Left colon (tissue), 2 donors: ENCODE results near the gene ATP2C2. TPM values are rescaled to one million over a fixed set of nuclear protein-coding genes. Genes with fewer than 3 reads are reported as not detected.
A peak's percentile ranks its signal among the peaks of the same experiment; 100 is the strongest.
"Not testable (repeated sequence)": the region's sequence is repeated elsewhere in the genome, so short reads cannot be mapped to it uniquely, and the experiment has no call there.

Experiments used
- ATAC-seq: fragments of 200-7000 bp; cut with Tn5 transposase; one replicate; pipeline ENCODE4 v1.9.1; 2020; ENCODE audit warnings: mild to moderate bottlenecking, moderate library complexity
- DNase-seq, 2 donors: peaks; one replicate each; pipeline ENCODE4 v3.0.0-alpha.2; 2020
- intact Hi-C, 2 donors: fragments of 100-400 bp; cut with DNase I in 1 of 2; cut with micrococcal nuclease in 1 of 2; formaldehyde crosslinking; loops; one replicate each; pipeline versions ENCODE4 v1.11.2 to v1.14.0; 2022; cut with DNase I, micrococcal nuclease
- total RNA-seq, 2 donors: library from RNA; stranded (reverse); fragmentation: NEBNext Ultra II Directional; extraction: Animal tissue kit (Norgen Biotek cat#: 25700); gene quantifications; one replicate each; pipeline ENCODE4 v1.2.1, GENCODE V29; 2021
- donor health status: DM: no; HTN: no; CAD: no.
- donor health status: DM: yes; HTN: yes; CAD: no.

The ATP2C2 gene
- total RNA-seq, 2 donors from 2014 or later = 188 to 253 TPM

DNA sequence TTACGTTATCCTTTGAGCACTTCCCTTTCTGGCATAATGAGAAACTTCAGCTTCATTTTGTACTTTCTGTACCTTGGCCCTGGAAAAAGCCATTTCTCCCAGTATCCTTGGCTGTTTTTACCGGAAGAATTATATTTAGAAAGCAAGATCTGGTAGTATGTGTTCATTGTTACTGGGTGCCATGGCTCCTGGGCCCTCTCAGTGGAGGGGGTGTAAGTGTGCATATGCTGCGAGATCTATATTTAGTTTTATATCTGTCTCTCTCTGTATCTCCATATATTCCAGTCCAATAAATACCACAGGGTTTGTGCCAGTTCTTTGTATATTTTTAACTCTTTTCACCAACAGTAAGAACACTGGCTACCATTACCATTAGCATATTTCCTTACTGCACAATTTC lies 17.7 kb downstream of the ATP2C2 start:
- DNase-seq (no peak), ATAC-seq (no peak)
- intact Hi-C loops = no loop called here

DNA sequence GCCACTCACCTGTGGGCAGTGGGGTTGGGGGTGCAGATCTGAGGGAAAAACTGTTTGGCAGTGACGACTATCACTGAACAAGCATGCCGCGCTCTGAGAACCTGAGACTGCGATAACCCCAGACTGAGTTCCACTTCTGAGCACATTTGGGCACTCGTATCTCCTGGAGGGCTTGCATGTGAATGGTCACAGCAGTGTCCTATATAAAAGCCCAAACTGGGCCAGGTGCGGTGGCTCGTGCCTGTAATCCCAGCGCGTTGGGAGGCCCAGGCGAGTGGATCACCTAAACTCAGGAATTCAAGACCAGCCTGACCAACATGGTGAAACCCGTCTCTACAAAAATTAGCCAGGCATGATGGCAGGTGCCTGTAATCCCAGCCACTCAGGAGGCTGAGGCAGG lies 18.7 kb downstream of the ATP2C2 start:
- no peak for ATAC-seq
- no peak for DNase-seq
- intact Hi-C loops = no loop called here

DNA sequence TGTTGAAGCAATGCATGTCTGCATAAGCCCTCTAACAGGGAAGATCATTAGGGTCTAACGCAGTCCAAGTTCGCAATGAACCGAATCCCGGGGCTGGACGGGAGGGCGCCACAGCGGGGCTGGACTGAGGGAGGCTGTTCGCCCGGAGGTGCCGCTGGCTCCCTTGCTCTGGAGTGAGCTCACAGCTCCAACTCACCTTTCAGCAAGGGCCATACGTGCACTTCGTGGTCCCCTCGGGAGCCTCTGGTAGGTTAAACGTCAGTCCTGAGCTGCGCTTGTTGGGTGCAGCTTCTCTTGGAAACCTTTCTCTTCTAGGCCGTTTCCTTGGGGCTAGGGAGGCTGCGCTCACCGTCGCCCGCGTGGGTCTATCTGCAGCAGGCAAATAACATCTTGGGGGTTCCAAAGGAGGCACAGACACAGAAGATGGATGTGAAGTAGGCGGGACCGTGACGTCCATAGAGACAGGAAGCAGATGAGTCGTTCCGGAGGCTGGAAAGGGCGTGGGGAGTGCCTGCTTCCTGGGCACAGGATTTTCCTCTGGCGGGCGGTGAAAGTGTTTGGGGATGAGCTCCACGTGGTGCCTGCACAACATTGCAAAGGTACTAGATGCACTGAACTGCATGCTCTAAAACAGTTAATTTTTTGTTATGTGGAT lies 21.9 kb downstream of the ATP2C2 start:
- intact Hi-C loops = no loop called here
- ATAC-seq = no peak
- no peak for DNase-seq

DNA sequence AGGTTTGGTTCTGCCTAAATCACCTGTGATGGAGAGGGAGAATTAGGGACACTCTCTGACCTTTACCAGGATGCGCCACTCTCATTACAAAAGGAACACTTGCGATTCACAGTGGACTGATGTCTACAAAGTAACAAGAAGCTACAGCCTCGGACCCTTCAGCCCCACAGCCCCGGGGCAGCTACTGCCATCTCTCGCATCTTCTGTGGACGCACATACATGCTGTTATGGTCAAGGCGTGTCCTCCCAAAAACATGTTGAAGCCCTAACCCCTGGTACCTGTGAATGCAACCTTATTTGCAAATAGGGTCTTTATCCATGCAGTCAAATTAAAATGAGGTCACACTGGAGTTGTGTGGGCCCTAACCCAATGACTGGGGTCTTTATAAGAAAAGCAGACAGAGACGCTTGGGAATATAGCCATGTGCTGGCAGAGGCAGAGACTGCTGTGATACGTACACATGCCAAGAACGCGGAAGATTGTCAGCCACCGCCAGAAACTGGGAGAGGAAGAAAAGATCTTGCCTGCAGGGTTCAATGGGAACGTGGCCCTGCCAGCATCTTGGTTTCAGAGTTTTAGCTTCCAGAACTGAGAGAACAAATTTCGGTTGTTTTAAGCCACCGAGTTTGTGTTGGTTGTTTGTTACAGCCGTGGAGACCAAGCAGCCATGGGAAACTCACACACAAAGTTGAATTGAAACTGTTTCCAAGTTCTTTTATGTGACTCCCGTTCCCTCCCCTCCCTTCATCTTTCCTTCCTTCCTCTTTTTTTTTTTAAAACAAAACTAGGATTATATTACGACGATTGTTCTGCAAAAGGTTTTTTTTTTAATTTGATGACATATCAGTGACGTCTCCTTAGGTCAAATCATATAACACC lies 23.1 kb downstream of the ATP2C2 start:
- DNase-seq (no peak), ATAC-seq (peak; percentile 70)
- intact Hi-C loops = no loop called here

DNA sequence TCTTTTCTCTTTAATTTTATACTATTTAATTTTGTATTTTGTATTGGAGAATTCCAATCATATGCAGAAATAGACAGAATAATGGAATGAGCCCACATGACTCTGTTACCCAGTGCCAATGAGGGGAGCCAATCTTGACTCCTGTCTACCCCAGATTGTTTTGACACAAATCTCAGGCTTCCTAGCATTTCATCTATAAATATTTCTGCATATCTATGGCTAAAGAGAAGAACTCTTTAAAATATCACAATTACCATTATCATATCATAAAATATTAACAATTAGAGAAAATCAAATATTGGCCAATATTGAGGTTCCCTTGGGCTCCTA lies 23.7 kb downstream of the ATP2C2 start:
- ATAC-seq = no peak
- DNase-seq = no peak
- intact Hi-C loops = no loop called here

DNA sequence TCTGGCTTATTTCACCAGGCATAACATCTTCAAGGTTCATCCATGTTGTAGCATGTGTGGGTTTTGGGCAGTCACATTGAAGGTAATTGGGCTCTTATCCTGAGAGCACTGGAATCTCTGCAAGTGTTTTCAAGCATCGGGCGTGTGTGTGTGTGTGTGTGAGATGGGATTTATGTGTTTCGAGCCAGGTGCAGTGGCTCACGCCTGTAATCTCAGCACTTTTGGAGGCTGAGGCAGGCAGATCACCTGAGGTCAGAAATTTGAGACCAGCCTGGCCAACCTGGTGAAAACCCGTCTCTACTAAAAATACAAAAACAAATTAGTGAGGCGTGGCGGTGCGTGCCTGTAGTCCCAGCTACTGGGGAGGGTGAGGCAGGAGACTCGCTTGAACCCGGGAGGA lies 27.7 kb downstream of the ATP2C2 start:
- ATAC-seq, intact Hi-C loops, DNase-seq: not testable (repeated sequence)

DNA sequence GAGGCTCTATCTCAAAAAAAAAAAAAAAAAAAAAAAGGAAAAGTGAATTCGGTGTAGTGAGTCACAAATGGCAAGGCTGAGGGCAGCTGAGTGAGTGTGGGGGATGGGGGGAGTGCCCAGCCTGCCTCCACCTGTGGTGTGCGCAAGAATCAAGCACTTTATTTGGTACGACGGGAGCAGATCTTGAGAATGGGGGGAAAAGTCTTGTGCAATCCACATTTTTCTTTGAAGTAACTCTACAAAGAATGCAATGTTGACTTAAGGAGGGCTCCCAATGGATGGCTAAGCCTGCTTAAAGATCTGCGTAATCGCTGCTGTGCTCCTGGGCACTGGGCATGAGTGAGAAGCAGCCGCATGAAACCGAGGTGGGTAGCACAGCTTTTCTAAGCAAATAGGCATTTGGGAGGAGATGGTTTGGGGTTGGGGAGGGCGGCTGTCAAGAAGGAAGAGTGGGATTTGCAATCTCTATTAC lies 28.2 kb downstream of the ATP2C2 start:
- no peak for ATAC-seq
- intact Hi-C loops = no loop called here
- DNase-seq = no peak

DNA sequence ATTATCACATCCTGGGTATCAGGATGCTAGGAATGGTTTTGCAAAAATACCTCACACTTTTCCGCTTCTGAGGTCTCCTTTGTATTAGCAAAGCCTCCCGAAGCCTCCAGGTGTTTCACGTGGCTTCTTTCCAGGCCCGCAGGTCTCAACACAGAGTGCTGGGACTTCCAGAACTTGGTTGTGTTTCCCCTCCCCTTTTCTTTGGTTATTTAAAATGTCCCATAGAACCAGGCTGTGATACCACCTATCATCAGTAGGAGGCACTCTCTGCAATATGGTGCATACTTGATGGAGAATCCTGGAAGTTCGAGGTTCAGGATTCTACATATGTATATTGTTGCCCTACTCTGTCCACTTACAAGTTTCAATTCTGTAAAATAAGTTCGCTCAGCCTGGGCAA lies 28.8 kb downstream of the ATP2C2 start:
- intact Hi-C loops = no loop called here
- ATAC-seq (no peak), DNase-seq (no peak)

DNA sequence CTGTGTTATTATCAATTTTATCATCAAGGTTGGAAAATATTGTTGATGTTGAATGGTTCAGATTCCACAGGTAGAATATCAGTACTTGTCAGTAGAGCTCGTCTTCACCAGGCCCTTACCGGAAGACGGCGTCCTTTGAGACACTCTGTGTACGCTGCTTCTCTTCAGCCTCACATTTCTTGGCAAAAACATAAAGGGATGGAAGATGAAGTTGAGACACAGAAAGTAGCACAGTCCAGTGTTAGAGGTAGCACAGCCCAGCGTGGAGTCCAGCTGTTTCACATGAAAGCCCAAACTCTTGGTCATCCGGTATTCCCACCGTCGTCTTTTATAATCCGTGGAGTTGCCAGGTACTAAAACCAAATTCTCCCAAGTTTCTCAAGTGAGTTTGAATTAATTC lies 30.4 kb downstream of the ATP2C2 start:
- intact Hi-C loops = no loop called here
- no peak for DNase-seq
- no peak for ATAC-seq

DNA sequence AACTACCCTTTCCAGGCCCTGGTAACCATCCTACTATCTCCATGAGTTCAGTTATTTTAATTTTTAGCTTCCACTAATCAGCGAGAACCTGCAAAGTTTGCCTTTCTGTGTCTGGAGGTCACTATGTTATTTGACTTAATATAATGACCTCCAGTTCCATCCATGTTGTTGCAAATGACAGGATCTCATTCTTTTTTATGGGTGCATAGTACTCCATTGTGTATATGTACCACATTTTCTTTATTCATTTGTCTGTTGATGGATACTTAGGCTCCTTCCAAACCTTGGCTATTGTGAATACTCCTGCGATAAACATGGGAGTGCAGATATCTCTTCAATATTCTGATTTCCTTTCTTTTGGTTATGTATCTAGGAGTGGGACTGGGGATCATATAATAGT lies 31.6 kb downstream of the ATP2C2 start:
- DNase-seq, intact Hi-C loops, ATAC-seq: not testable (repeated sequence)

DNA sequence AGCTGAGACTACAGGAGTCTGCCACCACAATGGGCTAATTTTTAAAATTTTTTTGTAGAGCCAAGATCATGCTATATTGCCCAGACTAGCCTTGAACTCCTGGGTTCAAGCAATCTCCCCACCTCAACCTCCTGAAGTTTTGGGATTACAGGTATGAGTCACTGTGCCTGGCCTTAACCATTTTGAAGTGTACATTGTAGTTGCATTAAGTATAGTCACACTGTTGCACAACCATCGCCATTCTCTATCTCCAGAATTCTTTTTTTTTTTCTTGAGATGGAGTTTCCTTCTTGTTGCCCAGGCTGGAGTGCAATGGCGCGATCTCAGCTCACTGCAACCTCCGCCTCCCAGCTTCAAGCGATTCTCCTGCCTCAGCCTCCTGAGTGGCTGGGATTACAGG lies 35.1 kb downstream of the ATP2C2 start:
- intact Hi-C loops, DNase-seq, ATAC-seq: not testable (repeated sequence)

DNA sequence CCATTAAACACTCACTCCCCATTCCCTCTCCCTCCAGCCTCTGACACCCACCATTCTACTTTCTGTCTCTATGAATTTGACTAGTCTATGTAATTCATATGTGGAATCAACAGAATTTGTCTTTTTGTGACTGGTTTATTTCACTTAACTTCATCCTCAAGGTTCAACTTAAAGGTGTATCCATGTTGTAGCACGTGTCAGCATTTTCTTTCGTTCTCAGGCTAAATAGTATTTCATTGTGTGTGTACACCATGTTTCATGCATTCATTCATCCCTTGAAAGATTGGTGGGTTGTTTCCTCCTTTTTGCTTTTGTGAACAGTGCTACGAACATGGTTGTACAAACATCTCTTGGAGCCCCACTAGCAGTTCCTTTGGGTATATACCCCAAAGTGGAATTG lies 36.0 kb downstream of the ATP2C2 start:
- DNase-seq (no peak), ATAC-seq (no peak)
- intact Hi-C loops = no loop called here

DNA sequence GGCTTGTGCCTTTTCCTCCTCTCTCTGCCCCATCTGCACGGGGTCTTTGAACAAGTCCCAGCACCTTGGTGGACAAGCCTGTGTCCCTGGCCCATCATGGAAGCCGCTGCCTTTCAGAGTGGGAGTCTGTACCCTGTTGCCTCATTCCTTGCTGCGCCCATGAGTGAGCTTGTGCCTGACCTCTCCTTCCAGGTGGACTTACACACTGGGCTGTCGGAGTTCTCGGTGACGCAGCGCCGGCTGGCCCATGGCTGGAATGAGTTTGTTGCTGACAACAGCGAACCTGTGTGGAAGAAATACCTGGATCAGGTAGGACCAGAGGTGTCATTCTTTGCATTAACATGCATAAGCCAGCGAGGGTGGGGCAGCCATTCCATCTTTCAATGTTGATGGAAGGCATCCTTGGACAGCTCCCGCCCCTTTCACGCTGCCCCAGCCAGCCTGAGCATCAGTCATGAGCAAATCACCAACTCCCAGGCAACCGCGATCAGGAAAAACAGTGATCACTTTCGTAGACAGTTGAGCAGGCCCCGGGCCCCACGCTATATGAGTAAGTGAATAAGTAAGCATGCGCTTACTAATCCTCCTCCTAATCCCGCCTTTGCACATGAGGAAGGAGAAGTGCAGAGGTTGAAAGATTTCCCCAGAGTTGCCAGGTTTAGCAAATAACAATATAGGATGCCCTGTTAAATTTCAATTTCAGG lies 36.8 kb downstream of the ATP2C2 start:
- ATAC-seq (no peak), DNase-seq (no peak)
- intact Hi-C loops = no loop called here

DNA sequence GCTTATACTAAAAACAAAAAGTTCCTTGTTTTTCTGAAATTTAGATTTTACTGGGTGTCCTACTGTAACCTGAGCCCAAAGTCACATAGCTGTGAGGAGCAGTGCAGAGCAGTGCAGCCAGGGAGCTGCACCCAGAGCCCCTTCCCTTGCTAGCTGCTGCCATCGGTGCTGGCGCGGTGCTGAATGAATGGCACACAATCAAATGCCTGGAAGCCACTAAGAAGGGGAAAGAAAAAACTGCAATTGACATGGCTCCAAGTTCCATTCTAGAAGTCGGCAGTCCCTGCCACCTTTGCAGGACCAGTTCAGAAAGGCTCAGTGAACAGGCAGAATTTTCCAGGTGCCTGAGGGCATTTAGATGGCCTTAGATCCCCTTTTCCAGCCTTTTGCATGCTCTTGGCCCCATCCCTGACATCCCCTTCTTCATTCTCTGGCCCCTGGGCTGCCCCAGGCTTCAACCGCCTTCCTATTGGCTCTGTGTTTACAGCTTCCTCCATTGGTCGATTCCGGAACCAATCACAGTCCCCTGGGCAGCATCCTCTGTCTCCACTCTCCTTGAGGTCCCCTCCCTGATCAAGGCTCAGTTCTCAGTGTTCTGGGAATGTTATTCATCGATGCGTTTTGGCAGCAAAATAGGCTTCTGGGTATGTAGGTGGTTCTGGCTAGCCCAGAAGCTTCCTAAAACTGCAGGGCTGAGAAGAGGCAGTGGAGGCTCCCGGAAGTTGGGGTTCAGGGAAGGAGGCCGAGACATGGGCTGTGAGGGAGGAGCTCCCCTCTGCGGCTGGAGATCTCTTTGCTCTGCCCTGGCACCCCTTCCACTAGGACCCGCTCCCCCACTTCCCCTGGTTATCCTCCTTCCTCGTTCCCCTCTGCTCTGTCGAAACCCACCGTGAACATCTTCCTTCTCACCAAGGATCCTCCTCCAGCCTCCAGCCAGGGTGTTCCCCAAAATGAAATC lies 37.9 kb downstream of the ATP2C2 start:
- intact Hi-C loops = no loop called here
- ATAC-seq = no peak
- no peak for DNase-seq

DNA sequence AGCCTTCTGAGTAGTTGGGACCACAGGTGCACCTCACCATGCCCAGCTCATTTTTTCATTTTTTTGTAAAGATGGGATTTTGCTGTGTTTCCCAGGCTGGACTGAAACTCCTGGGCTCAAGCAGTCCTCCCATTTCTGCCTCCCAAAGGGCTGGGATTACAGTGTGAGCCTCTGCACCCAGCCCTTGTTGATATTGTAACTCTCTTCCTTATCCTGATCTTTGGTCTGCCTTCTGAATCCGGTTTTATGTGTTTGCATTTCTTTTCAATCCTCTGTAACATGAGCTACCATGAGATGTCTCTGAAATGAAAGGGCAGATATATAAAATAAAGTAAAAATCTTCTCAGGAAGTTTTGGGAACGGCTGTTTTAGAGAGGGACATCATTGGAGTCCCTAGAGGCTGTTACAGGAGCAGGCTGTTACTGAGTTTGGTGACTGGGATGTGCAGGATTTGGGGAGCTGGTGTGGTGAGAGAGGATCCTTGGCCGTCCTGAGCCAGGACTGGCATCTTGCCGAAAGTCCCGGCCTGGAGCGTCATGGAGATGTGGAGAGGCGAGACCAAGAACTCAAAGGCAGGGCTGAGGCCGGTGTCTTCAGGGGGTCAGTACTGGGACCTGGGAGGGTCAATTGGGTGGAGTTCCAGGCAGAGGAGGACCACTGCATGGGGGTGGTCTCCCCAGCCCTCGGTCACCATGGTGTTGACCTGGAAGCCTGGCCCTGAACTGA lies 39.4 kb downstream of the ATP2C2 start:
- peak; percentile 71 for ATAC-seq
- intact Hi-C loops = no loop called here
- DNase-seq = no peak

DNA sequence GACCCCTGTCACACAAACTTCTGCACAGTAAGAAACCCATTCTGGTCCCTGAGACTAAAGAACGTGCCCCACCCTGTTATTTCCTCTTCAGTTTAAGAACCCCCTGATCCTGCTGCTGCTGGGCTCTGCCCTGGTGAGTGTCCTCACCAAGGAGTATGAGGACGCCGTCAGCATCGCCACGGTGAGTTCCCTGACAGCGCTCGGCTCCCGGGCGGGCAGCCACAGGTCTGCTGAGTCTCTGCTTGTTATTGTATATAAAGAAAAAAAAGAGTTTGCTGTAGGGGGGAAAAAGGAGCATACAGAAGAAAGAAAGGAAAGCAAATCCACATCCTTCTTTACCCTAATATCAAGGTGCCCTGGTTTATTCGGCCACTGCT lies 40.0 kb downstream of the ATP2C2 start:
- ATAC-seq (no peak), DNase-seq (no peak)
- intact Hi-C loops = no loop called here

DNA sequence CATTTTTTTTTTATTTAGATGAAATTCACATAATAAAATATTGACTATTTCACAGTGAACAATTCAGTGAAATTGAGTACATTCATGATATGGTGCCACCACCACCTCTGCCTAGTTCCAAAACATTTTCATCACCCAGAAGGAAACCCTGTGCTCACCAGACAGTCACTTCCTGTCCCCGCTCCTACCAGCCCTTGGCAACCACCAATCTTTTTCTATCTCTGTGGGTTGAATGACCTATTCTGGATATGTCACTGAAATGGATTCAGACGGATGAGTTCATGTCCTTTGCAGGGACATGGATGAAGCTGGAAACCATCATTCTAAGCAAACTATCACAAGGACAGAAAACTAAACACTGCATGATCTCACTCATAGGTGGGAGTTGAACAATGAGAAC lies 40.5 kb downstream of the ATP2C2 start:
- DNase-seq (no peak), ATAC-seq (no peak)
- intact Hi-C loops = no loop called here
